Astrocyte (in vitro differentiated cells and primary cell): ENCODE results near the gene CTDSPL. TPM values are rescaled to one million over a fixed set of nuclear protein-coding genes. Genes with fewer than 3 reads are reported as not detected.
"Not testable (repeated sequence)": the region's sequence is repeated elsewhere in the genome, so short reads cannot be mapped to it uniquely, and the experiment has no call there.

ENCODE experiments used
- DNase-seq: peaks from one replicate; pipeline ENCODE4 v3.0.0-alpha.2; 2010; ENCODE audit warnings: low read depth
- FAIRE-seq: peaks from 2 replicates; lab custom pipeline; 2011; peaks lifted over from hg19 to GRCh38; lab: Jason Lieb, UNC
- H2AFZ ChIP-seq: 2 replicates; pipeline ENCODE4 v1.6.0; 2012; ENCODE audit warnings: low read depth, low read length, inconsistent platforms
- H3K27ac ChIP-seq: 2 replicates; pipeline ENCODE4 v1.5.1; 2011; ENCODE audit warnings: low read depth, low read length, inconsistent platforms
- H3K27me3 ChIP-seq: 2 replicates; pipeline ENCODE4 v1.6.0; 2011; ENCODE audit warnings: low read length, inconsistent platforms; ENCODE audit not compliant: insufficient read depth
- H3K36me3 ChIP-seq: 2 replicates; pipeline ENCODE4 v1.5.1; 2011; ENCODE audit warnings: low read length, inconsistent platforms; ENCODE audit not compliant: insufficient read depth
- H3K4me1 ChIP-seq: 2 replicates; pipeline ENCODE4 v1.5.1; 2011; ENCODE audit warnings: low read length, inconsistent platforms; ENCODE audit not compliant: insufficient read depth
- H3K4me2 ChIP-seq: 2 replicates; pipeline ENCODE4 v1.6.0; 2012; ENCODE audit warnings: low read length, inconsistent platforms
- H3K4me3 ChIP-seq: 2 replicates; pipeline ENCODE4 v1.5.1; 2011; ENCODE audit warnings: low read depth, mild to moderate bottlenecking, low read length, inconsistent platforms; ENCODE audit not compliant: insufficient read depth
- H3K79me2 ChIP-seq: 2 replicates; pipeline ENCODE4 v1.6.0; 2012; ENCODE audit warnings: mild to moderate bottlenecking, low read length, inconsistent platforms; ENCODE audit not compliant: insufficient read depth
- H3K9ac ChIP-seq: 2 replicates; pipeline ENCODE4 v1.6.0; 2012; ENCODE audit warnings: mild to moderate bottlenecking, low read length, inconsistent platforms
- H3K9me3 ChIP-seq: 2 replicates; pipeline ENCODE4 v1.5.1; 2012; ENCODE audit warnings: low read depth, mild to moderate bottlenecking, low read length, inconsistent platforms; ENCODE audit not compliant: insufficient read depth
- H4K20me1 ChIP-seq: 2 replicates; pipeline ENCODE4 v1.6.0; 2012; ENCODE audit warnings: low read length, inconsistent platforms; ENCODE audit not compliant: insufficient read depth
- H3K27ac Mint-ChIP-seq: one replicate; pipeline ENCODE4 v1.8.0; 2021; ENCODE audit warnings: mild to moderate bottlenecking, mixed read lengths; ENCODE audit not compliant: unreplicated experiment
- H3K27me3 Mint-ChIP-seq: one replicate; pipeline ENCODE4 v1.8.0; 2021; ENCODE audit warnings: low read depth, mixed read lengths; ENCODE audit not compliant: unreplicated experiment
- H3K36me3 Mint-ChIP-seq: one replicate; pipeline ENCODE4 v1.8.0; 2021; ENCODE audit warnings: low read depth, mixed read lengths; ENCODE audit not compliant: unreplicated experiment
- H3K4me1 Mint-ChIP-seq: one replicate; pipeline ENCODE4 v1.8.0; 2021; ENCODE audit warnings: low read depth, mixed read lengths; ENCODE audit not compliant: unreplicated experiment
- H3K4me3 Mint-ChIP-seq: one replicate; pipeline ENCODE4 v1.8.0; 2021; ENCODE audit warnings: mild to moderate bottlenecking, moderate library complexity, mixed read lengths; ENCODE audit not compliant: unreplicated experiment
- H3K9me3 Mint-ChIP-seq: one replicate; pipeline ENCODE4 v1.8.0; 2021; ENCODE audit warnings: mild to moderate bottlenecking, mixed read lengths; ENCODE audit not compliant: unreplicated experiment
- EZH2 ChIP-seq: IDR thresholded peaks from 2 replicates; pipeline ENCODE4 v1.6.1; 2012; ENCODE audit warnings: mild to moderate bottlenecking, low read length, inconsistent platforms; ENCODE audit not compliant: insufficient read depth
- microRNA-seq: library from miRNA; unstranded; fragments of <30 nt; microRNA quantifications from one replicate; pipeline ENCODE4 v1.2.0, GENCODE V29; 2020
- total RNA-seq: library from RNA; stranded (reverse); gene quantifications from 2 replicates; pipeline ENCODE4 v1.2.1, GENCODE V29; 2021
- TF ChIP-seq, protein P1 (sequence below): IDR thresholded peaks from 2 replicates; pipeline ENCODE4 v1.5.1; 2011; ENCODE audit warnings: low read depth, mild to moderate bottlenecking, inconsistent platforms, low read length, moderate library complexity; ENCODE audit not compliant: insufficient read depth

The CTDSPL gene
- total RNA-seq, 1 donor from 2014 or later, result 37.9 TPM

DNA sequence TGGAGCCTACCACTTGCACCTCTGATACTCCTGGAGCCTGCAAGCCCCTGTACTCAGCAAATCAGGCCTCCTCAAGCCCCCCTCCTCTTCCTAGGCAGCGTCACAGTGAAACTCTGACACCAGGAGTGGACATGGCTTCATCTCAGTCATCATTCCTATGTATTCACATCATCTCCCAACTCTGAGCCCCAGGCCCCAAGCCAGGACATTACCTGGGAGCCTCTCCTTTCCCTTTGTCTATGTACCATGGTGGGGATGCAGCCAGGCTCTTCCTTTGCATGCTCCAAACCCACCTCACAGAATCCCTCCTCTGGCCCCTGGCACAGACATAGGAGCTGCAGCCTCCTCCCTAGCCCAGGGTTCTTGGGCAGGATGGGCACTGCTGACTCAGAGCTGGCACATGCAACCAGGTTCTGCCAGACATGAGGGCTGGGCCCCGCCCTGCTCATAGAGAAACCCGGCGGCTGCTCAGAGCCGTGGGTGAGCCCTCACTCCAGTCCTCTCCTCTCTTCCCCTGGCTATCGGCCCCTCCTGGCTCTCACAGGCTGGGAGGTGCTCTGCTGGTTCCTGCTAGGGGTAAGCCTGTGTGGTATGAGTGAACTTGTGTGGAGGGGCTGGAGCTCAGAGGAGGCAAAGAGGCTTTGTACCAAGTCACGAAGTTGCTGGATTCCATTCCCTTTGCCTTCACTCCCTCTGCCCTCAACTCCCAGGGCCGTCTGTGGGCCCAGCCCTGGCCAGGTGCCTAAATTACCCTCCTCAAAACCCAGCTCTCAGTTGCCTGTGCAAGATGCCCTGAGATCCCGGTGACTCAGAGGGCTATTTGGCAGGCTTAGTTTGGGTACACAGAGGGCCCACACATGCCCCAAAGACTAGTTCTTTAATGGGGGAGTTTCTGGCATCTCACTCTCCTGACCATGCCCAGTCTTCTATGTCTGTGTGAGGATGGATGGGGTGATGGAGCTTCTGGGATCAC lies 169.6 kb downstream of the CTDSPL start:
- no peak for DNase-seq
- H3K4me1 ChIP-seq, result peaks cover 6% of the 10 kb centered on the region
- H3K79me2 ChIP-seq, result no peaks in the 10 kb centered on the region
- H3K9me3 ChIP-seq, result no peaks in the 10 kb centered on the region
- peak overlapping the region; percentile 47 for H2AFZ ChIP-seq
- H3K36me3 ChIP-seq, result no peaks in the 10 kb centered on the region
- Mint-ChIP-seq H3K27me3 (peaks cover 28% of the 10 kb centered on the region), H3K27ac (peak overlapping the region; percentile 72), H3K4me3 (no peak overlapping the region), H3K9me3 (no peaks in the 10 kb centered on the region), H3K4me1 (peaks cover 3% of the 10 kb centered on the region), H3K36me3 (no peaks in the 10 kb centered on the region)
- no peak overlapping the region for H3K4me3 ChIP-seq
- no peak overlapping the region for H3K9ac ChIP-seq
- FAIRE-seq, result no peak
- H3K27me3 ChIP-seq, result no peaks in the 10 kb centered on the region
- peak overlapping the region; percentile 1 for H3K4me2 ChIP-seq
- no peak for TF ChIP-seq EZH2
- TF ChIP-seq, protein P1, sequence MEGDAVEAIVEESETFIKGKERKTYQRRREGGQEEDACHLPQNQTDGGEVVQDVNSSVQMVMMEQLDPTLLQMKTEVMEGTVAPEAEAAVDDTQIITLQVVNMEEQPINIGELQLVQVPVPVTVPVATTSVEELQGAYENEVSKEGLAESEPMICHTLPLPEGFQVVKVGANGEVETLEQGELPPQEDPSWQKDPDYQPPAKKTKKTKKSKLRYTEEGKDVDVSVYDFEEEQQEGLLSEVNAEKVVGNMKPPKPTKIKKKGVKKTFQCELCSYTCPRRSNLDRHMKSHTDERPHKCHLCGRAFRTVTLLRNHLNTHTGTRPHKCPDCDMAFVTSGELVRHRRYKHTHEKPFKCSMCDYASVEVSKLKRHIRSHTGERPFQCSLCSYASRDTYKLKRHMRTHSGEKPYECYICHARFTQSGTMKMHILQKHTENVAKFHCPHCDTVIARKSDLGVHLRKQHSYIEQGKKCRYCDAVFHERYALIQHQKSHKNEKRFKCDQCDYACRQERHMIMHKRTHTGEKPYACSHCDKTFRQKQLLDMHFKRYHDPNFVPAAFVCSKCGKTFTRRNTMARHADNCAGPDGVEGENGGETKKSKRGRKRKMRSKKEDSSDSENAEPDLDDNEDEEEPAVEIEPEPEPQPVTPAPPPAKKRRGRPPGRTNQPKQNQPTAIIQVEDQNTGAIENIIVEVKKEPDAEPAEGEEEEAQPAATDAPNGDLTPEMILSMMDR, result no peak
- no peak overlapping the region for H3K27ac ChIP-seq
- H4K20me1 ChIP-seq, result peaks cover 7% of the 10 kb centered on the region

DNA sequence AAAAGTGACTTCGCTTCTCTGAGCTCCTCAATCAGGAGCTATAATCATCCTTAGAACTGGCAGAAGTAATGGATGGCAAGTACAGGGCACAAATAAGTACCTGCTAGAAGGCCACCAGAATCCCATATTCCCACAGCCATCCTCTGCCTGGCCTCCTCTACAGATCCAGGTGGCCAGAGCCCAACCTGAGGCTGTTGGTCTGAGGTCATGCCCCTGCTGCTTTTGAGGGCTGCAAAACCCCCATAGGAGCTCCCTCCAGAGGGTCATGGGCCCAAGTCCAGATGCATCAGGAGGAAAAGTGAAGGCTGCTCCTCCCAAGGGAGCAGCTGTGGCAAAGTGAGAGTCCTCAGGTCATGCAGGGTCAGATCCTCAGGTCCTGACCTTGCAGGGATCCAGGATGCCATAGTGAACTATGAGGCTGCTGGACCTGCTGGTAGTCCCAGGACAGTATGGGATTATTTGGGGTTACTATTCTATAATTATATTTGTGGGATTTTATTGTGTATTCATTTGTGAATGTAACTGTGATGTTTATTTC lies 170.7 kb downstream of the CTDSPL start:
- H3K9ac ChIP-seq, result no peak overlapping the region
- H3K79me2 ChIP-seq, result no peaks in the 10 kb centered on the region
- no peak overlapping the region for H3K4me3 ChIP-seq
- TF ChIP-seq, protein P1, result no peak
- no peak for TF ChIP-seq EZH2
- H3K27me3 ChIP-seq, result no peaks in the 10 kb centered on the region
- H2AFZ ChIP-seq, result no peak overlapping the region
- Mint-ChIP-seq H3K27me3 (peaks cover 33% of the 10 kb centered on the region), H3K36me3 (no peaks in the 10 kb centered on the region), H3K9me3 (no peaks in the 10 kb centered on the region), H3K4me3 (no peak overlapping the region), H3K27ac (no peak overlapping the region), H3K4me1 (peaks cover 3% of the 10 kb centered on the region)
- H3K9me3 ChIP-seq, result no peaks in the 10 kb centered on the region
- DNase-seq (no peak), FAIRE-seq (no peak)
- H3K4me1 ChIP-seq, result peaks cover 6% of the 10 kb centered on the region
- no peak overlapping the region for H3K4me2 ChIP-seq
- H3K27ac ChIP-seq, result no peak overlapping the region
- no peaks in the 10 kb centered on the region for H3K36me3 ChIP-seq
- peaks cover 7% of the 10 kb centered on the region for H4K20me1 ChIP-seq

DNA sequence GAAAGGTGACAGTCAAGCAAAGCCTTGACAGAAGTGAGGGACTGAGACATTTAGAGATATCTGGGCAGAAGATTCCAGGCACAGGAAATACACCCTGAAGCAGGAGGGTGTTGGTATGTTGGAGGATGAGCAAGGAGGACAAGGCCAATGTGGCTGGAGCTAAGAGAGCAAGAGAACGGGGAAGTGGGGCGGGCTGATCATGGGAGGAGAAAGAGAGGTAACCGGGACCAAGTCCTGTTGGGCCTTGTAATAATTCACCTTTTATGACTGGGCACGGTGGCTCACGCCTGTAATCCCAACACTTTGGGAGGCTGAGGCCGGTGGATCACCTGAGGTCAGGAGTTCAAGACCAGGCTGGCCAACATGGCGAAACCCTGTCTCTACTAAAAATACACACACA lies 171.9 kb downstream of the CTDSPL start:
- not testable (repeated sequence) for H3K4me3 ChIP-seq, H3K4me1 Mint-ChIP-seq, H3K27ac ChIP-seq, H3K27ac Mint-ChIP-seq, H3K36me3 Mint-ChIP-seq, H3K4me1 ChIP-seq, H3K9me3 Mint-ChIP-seq, H3K9ac ChIP-seq, H3K79me2 ChIP-seq, H3K36me3 ChIP-seq, FAIRE-seq, H3K4me3 Mint-ChIP-seq, H3K9me3 ChIP-seq, H2AFZ ChIP-seq, H4K20me1 ChIP-seq, H3K4me2 ChIP-seq, DNase-seq, H3K27me3 ChIP-seq
- H3K27me3 Mint-ChIP-seq, result peaks cover 30% of the 10 kb centered on the region

Small RNA genes within 50 kb of the gene (microRNA-seq; reads per million reads assigned to microRNA genes)
- gene MIR26A1, result 11.0 reads per million, percentile 37 among the genes with 10 or more reads in this experiment

Other genes starting within 250 kb of the CTDSPL start
- gene VILL, start 128.9 kb downstream of the CTDSPL start, total RNA-seq, result 1.0 and 1.5 TPM in 2 replicates
- 15.8 and 16.7 TPM in 2 replicates for gene PLCD1, start 167.8 kb downstream of the CTDSPL start, total RNA-seq
- gene DLEC1, start 177.3 kb downstream of the CTDSPL start, total RNA-seq, result 0.19 and 0.54 TPM in 2 replicates